ENCODE results near the gene AFMID. TPM values are rescaled to one million over a fixed set of nuclear protein-coding genes. Genes with fewer than 3 reads are reported as not detected.
A peak's percentile ranks its signal among the peaks of the same experiment; 100 is the strongest.

AFMID gene
- total and polyA plus RNA-seq, 2 experiments from 2014 or later = 26.6 to 61.2 TPM

GRCh38 chr17:78166416-78166815 lies 20.7 kb upstream of the AFMID start:
- Histone ChIP-seq H3K4me2 (no peak overlapping the region), H3K4me3 (no peak overlapping the region), H3K9me3 (ENCODE audit: low read depth) (no peaks in the 10 kb centered on the region), H3K4me1 (ENCODE audit: insufficient read depth) (peaks cover 3% of the 10 kb centered on the region), H3K9me2 (replicated peaks; ENCODE audit: insufficient read depth) (no peaks in the 10 kb centered on the region), H3K79me2 (peaks cover 16% of the 10 kb centered on the region), H3K36me3 (replicated peaks; ENCODE audit: insufficient read depth, low read depth) (no peaks in the 10 kb centered on the region), H4K20me1 (ENCODE audit: insufficient read depth, poor library complexity, severe bottlenecking) (no peaks in the 10 kb centered on the region), H3K27me3 (no peaks in the 10 kb centered on the region), H3K27ac (no peak overlapping the region), H2AFZ (no peak overlapping the region)
- WGBS (ENCODE audit: low lambda C conversion rate, missing lambda C conversion rate) = 71% methylated on average over 5 of the region's 6 CpGs
- no peak for DNase-seq (ENCODE audit: low spot score)
- no peak for TF ChIP-seq EZH2phosphoT487 (IDR thresholded peaks at IDR 0.05; ENCODE audit: low read depth, severe bottlenecking, unreplicated experiment)
- no peak for TF ChIP-seq CTCF (IDR thresholded peaks at IDR 0.05; ENCODE audit: poor library complexity)
- no peak for TF ChIP-seq EZH2 (IDR thresholded peaks at IDR 0.05; ENCODE audit: borderline replicate concordance)

GRCh38 chr17:78168242-78168902 lies 18.8 kb upstream of the AFMID start, which contains the start of gene SYNGR2:
TSS of gene SYNGR2 (plus strand) at chr17:78168581. CDS start at chr17:78168617, 36 bp downstream.
- Histone ChIP-seq H3K79me2 (peaks cover 16% of the 10 kb centered on the region), H3K9me2 (replicated peaks; ENCODE audit: insufficient read depth) (no peaks in the 10 kb centered on the region), H3K4me2 (peak within 1 kb of the TSS; percentile 77), H3K9me3 (ENCODE audit: low read depth) (no peaks in the 10 kb centered on the region), H2AFZ (peak within 1 kb of the TSS; percentile 37), H3K4me3 (peak within 1 kb of the TSS; percentile 75), H4K20me1 (ENCODE audit: insufficient read depth, poor library complexity, severe bottlenecking) (no peaks in the 10 kb centered on the region), H3K36me3 (replicated peaks; ENCODE audit: insufficient read depth, low read depth) (no peaks in the 10 kb centered on the region), H3K27ac (peak within 1 kb of the TSS; percentile 76), H3K27me3 (no peaks in the 10 kb centered on the region), H3K4me1 (ENCODE audit: insufficient read depth) (peaks cover 18% of the 10 kb centered on the region)
- TF ChIP-seq EZH2 (IDR thresholded peaks at IDR 0.05; ENCODE audit: borderline replicate concordance) (no peak), CTCF (IDR thresholded peaks at IDR 0.05; ENCODE audit: poor library complexity) (no peak), EZH2phosphoT487 (IDR thresholded peaks at IDR 0.05; ENCODE audit: low read depth, severe bottlenecking, unreplicated experiment) (no peak)
- peak; percentile 94 for DNase-seq (ENCODE audit: low spot score)
- 0% methylated on average over 35 of the region's 84 CpGs for WGBS (ENCODE audit: low lambda C conversion rate, missing lambda C conversion rate)

GRCh38 chr17:78168903-78169793 lies 18.0 kb upstream of the AFMID start:
- Histone ChIP-seq H3K4me2 (peak overlapping the region; percentile 77), H3K4me1 (ENCODE audit: insufficient read depth) (peaks cover 20% of the 10 kb centered on the region), H4K20me1 (ENCODE audit: insufficient read depth, poor library complexity, severe bottlenecking) (no peaks in the 10 kb centered on the region), H3K27me3 (no peaks in the 10 kb centered on the region), H3K9me2 (replicated peaks; ENCODE audit: insufficient read depth) (no peaks in the 10 kb centered on the region), H3K27ac (peak overlapping the region; percentile 76), H3K79me2 (peaks cover 16% of the 10 kb centered on the region), H3K36me3 (replicated peaks; ENCODE audit: insufficient read depth, low read depth) (no peaks in the 10 kb centered on the region), H2AFZ (peak overlapping the region; percentile 37), H3K9me3 (ENCODE audit: low read depth) (no peaks in the 10 kb centered on the region), H3K4me3 (peak overlapping the region; percentile 75)
- peak; percentile 79 for DNase-seq (ENCODE audit: low spot score)
- WGBS (ENCODE audit: low lambda C conversion rate, missing lambda C conversion rate) = 7% methylated on average over 22 of the region's 38 CpGs
- TF ChIP-seq EZH2phosphoT487 (IDR thresholded peaks at IDR 0.05; ENCODE audit: low read depth, severe bottlenecking, unreplicated experiment) = no peak
- no peak for TF ChIP-seq EZH2 (IDR thresholded peaks at IDR 0.05; ENCODE audit: borderline replicate concordance)
- TF ChIP-seq CTCF (IDR thresholded peaks at IDR 0.05; ENCODE audit: poor library complexity) = no peak
